ENCODE data around the gene DYRK1A. TPM values are rescaled to one million over a fixed set of nuclear protein-coding genes. Genes with fewer than 3 reads are reported as not detected.

DYRK1A gene
- total and polyA plus RNA-seq, 2 of the 13 experiments (the other 11 are each of a cell fraction or from before 2014, with no cell fraction given) = 24.6 to 34.2 TPM

- TF ChIP-seq, protein P1, sequence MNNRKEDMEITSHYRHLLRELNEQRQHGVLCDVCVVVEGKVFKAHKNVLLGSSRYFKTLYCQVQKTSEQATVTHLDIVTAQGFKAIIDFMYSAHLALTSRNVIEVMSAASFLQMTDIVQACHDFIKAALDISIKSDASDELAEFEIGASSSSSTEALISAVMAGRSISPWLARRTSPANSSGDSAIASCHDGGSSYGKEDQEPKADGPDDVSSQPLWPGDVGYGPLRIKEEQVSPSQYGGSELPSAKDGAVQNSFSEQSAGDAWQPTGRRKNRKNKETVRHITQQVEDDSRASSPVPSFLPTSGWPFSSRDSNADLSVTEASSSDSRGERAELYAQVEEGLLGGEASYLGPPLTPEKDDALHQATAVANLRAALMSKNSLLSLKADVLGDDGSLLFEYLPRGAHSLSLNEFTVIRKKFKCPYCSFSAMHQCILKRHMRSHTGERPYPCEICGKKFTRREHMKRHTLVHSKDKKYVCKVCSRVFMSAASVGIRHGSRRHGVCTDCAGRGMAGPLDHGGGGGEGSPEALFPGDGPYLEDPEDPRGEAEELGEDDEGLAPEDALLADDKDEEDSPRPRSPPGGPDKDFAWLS (CRISPR knock-in tag; IDR thresholded peaks at IDR 0.05; ENCODE audit: borderline replicate concordance) = no peak
- no peak for TF ChIP-seq ZNF33B (CRISPR knock-in tag; IDR thresholded peaks at IDR 0.05)
- TF ChIP-seq GABPB1 (CRISPR knock-in tag; IDR thresholded peaks at IDR 0.05) = peak; percentile 50
- TF ChIP-seq ZFY (CRISPR knock-in tag; IDR thresholded peaks at IDR 0.05) = peak; percentile 69
- TF ChIP-seq ZNF891 (CRISPR knock-in tag; IDR thresholded peaks at IDR 0.05) = 0 out of 2 replicates have a peak, but pooled peaks have one; percentile 44
- no peak for TF ChIP-seq HNRNPL (IDR thresholded peaks at IDR 0.05; ENCODE audit: low read depth, low read length)
- TF ChIP-seq MIER2 (CRISPR knock-in tag; IDR thresholded peaks at IDR 0.05) = no peak
- 0 out of 2 replicates have a peak, but pooled peaks have one; percentile 61 for TF ChIP-seq ZNF558 (CRISPR knock-in tag; IDR thresholded peaks at IDR 0.05; ENCODE audit: borderline replicate concordance)
- peak; percentile 49 for TF ChIP-seq PHF8 (CRISPR knock-in tag; IDR thresholded peaks at IDR 0.05)
- TF ChIP-seq, protein P2, sequence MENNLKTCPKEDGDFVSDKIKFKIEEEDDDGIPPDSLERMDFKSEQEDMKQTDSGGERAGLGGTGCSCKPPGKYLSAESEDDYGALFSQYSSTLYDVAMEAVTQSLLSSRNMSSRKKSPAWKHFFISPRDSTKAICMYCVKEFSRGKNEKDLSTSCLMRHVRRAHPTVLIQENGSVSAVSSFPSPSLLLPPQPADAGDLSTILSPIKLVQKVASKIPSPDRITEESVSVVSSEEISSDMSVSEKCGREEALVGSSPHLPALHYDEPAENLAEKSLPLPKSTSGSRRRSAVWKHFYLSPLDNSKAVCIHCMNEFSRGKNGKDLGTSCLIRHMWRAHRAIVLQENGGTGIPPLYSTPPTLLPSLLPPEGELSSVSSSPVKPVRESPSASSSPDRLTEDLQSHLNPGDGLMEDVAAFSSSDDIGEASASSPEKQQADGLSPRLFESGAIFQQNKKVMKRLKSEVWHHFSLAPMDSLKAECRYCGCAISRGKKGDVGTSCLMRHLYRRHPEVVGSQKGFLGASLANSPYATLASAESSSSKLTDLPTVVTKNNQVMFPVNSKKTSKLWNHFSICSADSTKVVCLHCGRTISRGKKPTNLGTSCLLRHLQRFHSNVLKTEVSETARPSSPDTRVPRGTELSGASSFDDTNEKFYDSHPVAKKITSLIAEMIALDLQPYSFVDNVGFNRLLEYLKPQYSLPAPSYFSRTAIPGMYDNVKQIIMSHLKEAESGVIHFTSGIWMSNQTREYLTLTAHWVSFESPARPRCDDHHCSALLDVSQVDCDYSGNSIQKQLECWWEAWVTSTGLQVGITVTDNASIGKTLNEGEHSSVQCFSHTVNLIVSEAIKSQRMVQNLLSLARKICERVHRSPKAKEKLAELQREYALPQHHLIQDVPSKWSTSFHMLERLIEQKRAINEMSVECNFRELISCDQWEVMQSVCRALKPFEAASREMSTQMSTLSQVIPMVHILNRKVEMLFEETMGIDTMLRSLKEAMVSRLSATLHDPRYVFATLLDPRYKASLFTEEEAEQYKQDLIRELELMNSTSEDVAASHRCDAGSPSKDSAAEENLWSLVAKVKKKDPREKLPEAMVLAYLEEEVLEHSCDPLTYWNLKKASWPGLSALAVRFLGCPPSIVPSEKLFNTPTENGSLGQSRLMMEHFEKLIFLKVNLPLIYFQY (CRISPR knock-in tag; IDR thresholded peaks at IDR 0.05; ENCODE audit: borderline replicate concordance) = no peak
- no peak for TF ChIP-seq GATA4 (IDR thresholded peaks at IDR 0.05; ENCODE audit: borderline replicate concordance, low read depth)
- TF ChIP-seq ZNF441 (CRISPR knock-in tag; IDR thresholded peaks at IDR 0.05; ENCODE audit: borderline replicate concordance) = no peak
- no peak for TF ChIP-seq REPIN1 (CRISPR knock-in tag; IDR thresholded peaks at IDR 0.05; ENCODE audit: borderline replicate concordance, low read depth)
- TF ChIP-seq ZNF407 (CRISPR knock-in tag; IDR thresholded peaks at IDR 0.05; ENCODE audit: not compliant biosample characterization) = no peak
- no peak for TF ChIP-seq CBFB (CRISPR knock-in tag; IDR thresholded peaks at IDR 0.05)
These were observed 184.9 kb downstream of the DYRK1A start (continued) for GRCh38 chr21:37551331-37551992.
